ENCODE data around the gene PCBP4. TPM values are rescaled to one million over a fixed set of nuclear protein-coding genes. Genes with fewer than 3 reads are reported as not detected.

The PCBP4 gene
- total RNA-seq = 20.2 and 45.4 TPM in 2 replicates

GRCh38 chr3:51967384-51968169, at the start of gene PCBP4:
Gene PCBP4, minus strand, starts transcription at chr3:51967454. Its CDS starts 6,214 bp downstream, at chr3:51961240.

DNA sequence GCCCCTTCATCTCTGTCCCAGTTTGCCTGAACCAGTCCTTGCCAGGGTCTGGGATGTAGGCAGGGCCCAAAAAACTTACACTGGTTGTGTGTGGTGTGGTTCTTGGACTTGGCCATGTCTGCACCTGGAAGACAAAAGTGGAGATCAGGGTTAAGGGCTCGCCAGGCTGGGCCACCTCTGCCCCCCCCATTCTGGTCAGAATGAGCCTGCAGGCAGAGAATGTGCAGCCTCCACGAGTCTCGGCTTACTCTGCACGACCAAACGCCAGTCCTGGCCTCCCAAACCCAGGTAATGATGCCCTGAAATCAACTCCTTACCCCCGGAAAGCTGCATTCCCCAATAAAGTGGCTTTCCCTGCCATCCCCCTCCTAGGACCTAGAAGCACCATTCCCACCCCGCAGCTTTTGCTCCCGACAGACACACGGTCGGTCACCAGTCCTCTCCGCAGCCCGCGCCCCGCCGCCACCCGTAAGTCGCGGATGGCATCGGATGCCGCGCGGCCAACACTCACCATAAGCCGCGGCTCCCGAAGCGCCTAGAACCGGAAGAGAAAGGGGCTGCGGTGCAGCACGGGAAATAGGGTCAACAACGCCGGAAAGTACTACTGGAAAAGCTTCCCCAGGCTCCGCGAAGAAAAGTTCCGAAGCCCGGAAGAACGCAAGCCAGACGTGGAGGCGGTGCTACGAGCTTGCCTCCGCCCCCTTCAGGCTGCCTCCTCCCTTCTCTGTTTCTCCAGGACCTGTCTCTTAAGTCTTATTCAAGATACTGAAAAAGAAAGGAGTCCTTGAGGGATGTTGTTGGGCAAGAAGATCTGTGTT, 28.3 kb upstream of the PCBP4 start, which contains the start of gene RPL29:
Gene RPL29 (minus strand): TSS at position 550 of the 818 bp plus-strand sequence. CDS start 434 bp downstream, at position 116.

GRCh38 chr3:51982838-51983577, 15.8 kb upstream of the PCBP4 start, which contains the start of gene ACY1:
Gene ACY1, plus strand, starts transcription at chr3:51983535. Its CDS starts 530 bp downstream, at chr3:51984065.

DNA sequence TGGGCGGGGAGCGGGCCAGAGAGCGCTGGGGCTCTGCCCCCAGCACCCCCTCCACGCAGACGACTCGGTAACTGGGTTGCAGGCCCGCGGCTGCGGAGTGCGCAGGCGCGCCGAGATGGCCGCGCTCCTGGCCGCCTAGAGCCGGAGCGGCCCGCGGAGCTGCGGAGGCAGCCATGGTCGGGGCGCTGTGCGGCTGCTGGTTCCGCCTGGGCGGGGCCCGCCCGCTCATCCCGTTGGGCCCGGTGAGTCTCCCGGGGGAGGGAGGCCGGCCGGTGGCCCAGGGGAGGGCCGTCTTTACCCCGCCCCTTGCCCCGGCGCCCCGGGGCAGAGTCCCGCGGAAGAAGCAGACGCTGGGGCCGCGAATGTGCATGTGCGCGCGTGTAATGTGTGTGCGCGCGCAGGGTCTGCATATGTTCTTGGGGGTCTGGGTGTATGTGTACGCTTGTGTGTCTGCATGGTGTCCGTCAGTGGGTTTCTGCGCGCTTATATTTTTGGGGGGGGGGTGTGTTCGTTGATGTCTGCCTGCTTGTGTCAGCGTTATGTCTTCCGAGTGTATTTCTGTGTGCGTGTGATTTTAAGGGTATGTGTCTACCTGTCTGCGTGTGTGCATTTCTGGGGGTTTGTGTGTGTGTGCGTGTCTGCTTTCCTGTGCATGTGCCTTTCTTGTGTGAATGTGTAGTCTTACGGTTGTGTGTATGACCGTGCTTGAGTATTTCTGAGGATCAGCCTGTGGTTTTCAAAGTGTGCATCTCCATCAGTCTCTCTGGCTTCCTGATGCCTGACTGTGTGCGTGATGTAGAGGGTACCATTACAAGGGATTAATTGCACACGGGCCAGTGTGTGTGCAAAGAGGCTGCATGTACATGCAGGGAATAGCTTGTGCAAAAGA, 8.0 kb upstream of the PCBP4 start, which contains the start of gene ABHD14A:
Gene ABHD14A (plus strand): TSS at position 102 of the 889 bp plus-strand sequence. CDS start 72 bp downstream, at position 174.

GRCh38 chr3:51955175-51955892, 11.9 kb downstream of the PCBP4 start, which contains the start of gene GPR62:
Gene GPR62, plus strand, starts transcription at chr3:51955381. Its CDS starts 272 bp downstream, at chr3:51955653.

GRCh38 chr3:51941798-51942602, 25.3 kb downstream of the PCBP4 start, which contains the start of the genes PARP3 and RRP9:
Gene PARP3, plus strand, starts transcription at chr3:51942363. Its CDS starts 993 bp downstream, at chr3:51943356.
Gene RRP9, minus strand, starts transcription at chr3:51941904. Its CDS starts 37 bp downstream, at chr3:51941867.

Other genes with a start within 250 kb of the PCBP4 start
- gene IQCF6, start 188.2 kb downstream of the PCBP4 start, total RNA-seq = not detected in 2 replicates
- gene IQCF2, start 105.8 kb downstream of the PCBP4 start, total RNA-seq = not detected in 2 replicates
- gene IQCF5, start 91.9 kb downstream of the PCBP4 start, total RNA-seq = not detected in 2 replicates
- gene IQCF1, start 64.1 kb downstream of the PCBP4 start, total RNA-seq = not detected in 2 replicates
- gene RRP9, start 25.6 kb downstream of the PCBP4 start, total RNA-seq = 18.8 and 26.5 TPM in 2 replicates
- gene PARP3, start 25.1 kb downstream of the PCBP4 start, total RNA-seq = 12.3 and 15.5 TPM in 2 replicates
- gene GPR62, start 12.1 kb downstream of the PCBP4 start, total RNA-seq = not detected in 2 replicates
- gene ABHD14B, start 6.6 kb upstream of the PCBP4 start, total RNA-seq = 7.9 and 11.0 TPM in 2 replicates
- gene ABHD14A, start 7.6 kb upstream of the PCBP4 start, total RNA-seq = 4.3 and 4.4 TPM in 2 replicates
- gene ACY1, start 16.1 kb upstream of the PCBP4 start, total RNA-seq = 13.0 and 15.2 TPM in 2 replicates
- gene RPL29, start 28.4 kb upstream of the PCBP4 start, total RNA-seq = 529 and 935 TPM in 2 replicates
- gene DUSP7, start 89.1 kb upstream of the PCBP4 start, total RNA-seq = 7.0 TPM in 2 replicates
- 10.5 and 11.4 TPM in 2 replicates for gene POC1A, start 187.0 kb upstream of the PCBP4 start, total RNA-seq
- 32.7 and 41.0 TPM in 2 replicates for gene ALAS1, start 230.7 kb upstream of the PCBP4 start, total RNA-seq

Data from bladder microvascular endothelial cell (primary cell).